IPS-20b (cell line): ENCODE measurements around the gene TNPO3.
"Not testable (repeated sequence)": the region's sequence is repeated elsewhere in the genome, so short reads cannot be mapped to it uniquely, and the experiment has no call there.

Experiments used
- H3K27ac ChIP-seq: one replicate; pipeline ENCODE4 v1.5.1; 2013; ENCODE audit warnings: low read length
- H3K27me3 ChIP-seq: 2 replicates; pipeline ENCODE4 v1.6.1; 2013; ENCODE audit warnings: mild to moderate bottlenecking, low read length, inconsistent platforms; ENCODE audit not compliant: insufficient read depth
- H3K36me3 ChIP-seq: 2 replicates; pipeline ENCODE4 v1.6.1; 2013; ENCODE audit warnings: low read depth, mild to moderate bottlenecking, inconsistent platforms, low read length, moderate library complexity; ENCODE audit not compliant: insufficient read depth
- H3K4me1 ChIP-seq: 2 replicates; pipeline ENCODE4 v1.6.1; 2013; ENCODE audit warnings: mild to moderate bottlenecking, control low read depth, inconsistent platforms, low read length, moderate library complexity; ENCODE audit not compliant: insufficient read depth
- H3K4me3 ChIP-seq: 2 replicates; pipeline ENCODE4 v1.5.1; 2013; ENCODE audit warnings: mild to moderate bottlenecking, low read length, inconsistent platforms
- H3K9ac ChIP-seq: 2 replicates; pipeline ENCODE4 v1.6.1; 2013; ENCODE audit warnings: low read depth, mild to moderate bottlenecking, inconsistent platforms, low read length, moderate library complexity
- H3K9me3 ChIP-seq: 2 replicates; pipeline ENCODE4 v1.6.1; 2013; ENCODE audit warnings: mild to moderate bottlenecking, low read depth, low read length, inconsistent platforms; ENCODE audit not compliant: insufficient read depth

The TNPO3 gene

DNA sequence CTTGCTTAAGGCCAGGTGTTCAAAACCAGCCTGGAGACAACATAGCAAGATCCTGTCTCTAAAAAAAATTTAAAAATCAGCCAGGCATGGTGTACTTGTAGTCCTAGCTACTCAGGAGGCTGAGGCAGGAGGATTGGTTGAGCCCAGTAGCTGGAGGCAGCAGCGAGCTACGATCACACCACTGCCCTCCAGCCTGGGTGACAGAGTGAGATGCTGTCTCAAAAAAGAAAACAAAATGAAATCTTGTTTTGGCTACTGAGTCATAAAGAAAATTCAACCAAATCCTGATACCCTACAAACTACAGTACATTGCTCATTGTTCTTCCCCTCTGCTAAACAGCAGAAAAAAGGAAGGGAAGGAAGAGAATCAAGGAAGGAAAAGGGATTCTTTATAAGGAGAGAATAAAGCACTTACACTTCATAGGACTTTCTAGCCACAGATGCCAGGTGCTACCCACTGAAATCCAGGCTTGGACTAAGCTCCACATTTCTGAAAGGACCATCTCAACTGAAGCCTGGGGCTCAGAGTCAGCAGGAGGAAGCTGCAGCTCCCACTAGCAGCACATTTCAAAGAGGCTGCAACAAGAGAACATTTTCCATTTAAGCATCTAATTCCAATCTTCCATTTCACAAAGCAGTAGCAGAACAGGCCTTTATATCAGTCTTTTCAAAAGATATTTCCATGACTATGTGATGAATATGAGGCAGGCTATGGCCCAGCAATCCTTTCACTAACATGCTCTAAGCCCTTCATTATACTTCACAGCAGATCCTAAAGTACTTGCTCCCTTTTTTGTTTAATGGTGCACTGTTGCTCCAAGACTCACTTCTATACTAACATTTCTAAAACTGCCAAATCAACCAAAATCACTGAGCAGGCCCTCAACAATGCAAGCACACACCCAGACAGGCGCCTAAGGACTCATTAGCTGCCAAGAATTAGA lies 13.5 kb downstream of the TNPO3 start:
- H3K36me3 ChIP-seq: peaks cover 27% of the 10 kb centered on the region
- peak overlapping the region; percentile 7; the same call in 1 of the 2 replicates for H3K4me3 ChIP-seq
- H3K9ac ChIP-seq: peak overlapping the region; percentile 46; the same call in 1 of the 2 replicates
- H3K4me1 ChIP-seq: peaks cover 29% of the 10 kb centered on the region; the same call in 1 of the 2 replicates
- peak overlapping the region; percentile 59 for H3K27ac ChIP-seq
- no peaks in the 10 kb centered on the region for H3K27me3 ChIP-seq
- no peaks in the 10 kb centered on the region for H3K9me3 ChIP-seq

DNA sequence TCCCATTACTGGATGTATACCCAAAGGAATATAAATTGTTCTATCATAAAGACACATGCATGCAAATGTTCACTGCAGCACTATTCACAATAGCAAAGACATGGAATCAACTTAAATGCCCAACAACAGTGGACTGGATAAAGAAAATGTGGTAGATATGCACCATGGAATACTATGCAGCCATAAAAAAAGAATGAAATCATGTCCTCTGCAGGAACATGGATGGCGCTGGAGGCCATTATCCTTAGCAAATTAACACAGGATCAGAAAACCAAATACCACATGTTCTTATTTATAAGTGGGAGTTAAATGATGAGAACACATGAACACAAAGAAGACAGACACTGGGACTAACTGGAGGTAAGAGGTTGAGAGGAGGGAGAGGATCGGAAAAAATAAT lies 16.4 kb downstream of the TNPO3 start:
- not testable (repeated sequence) for H3K9ac ChIP-seq

DNA sequence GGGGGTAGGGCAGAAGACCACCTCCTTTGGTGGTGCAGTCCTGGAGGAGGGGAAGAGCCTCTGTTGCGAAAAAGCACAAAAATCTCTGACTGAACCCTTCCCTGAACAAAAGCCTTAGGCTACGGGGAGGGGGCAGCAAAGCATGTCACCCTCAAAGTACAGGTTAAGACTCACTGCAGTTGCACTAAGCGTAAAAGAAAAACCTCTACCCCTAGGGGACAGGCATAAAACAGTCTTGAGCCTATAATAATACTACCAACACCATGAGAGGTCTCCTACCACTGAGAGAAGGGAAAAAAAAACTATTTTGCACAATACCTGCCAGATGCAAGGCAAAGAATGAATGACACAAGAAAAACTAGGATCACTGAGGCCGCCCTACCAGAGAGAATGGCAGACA lies 17.3 kb downstream of the TNPO3 start:
- Histone ChIP-seq H3K27ac (no peak overlapping the region), H3K36me3 (peaks cover 46% of the 10 kb centered on the region), H3K4me3 (peak overlapping the region; percentile 31; the same call in 1 of the 2 replicates), H3K27me3 (no peaks in the 10 kb centered on the region), H3K9ac (no peak overlapping the region; the same call in 1 of the 2 replicates), H3K9me3 (no peaks in the 10 kb centered on the region), H3K4me1 (peaks cover 29% of the 10 kb centered on the region; the same call in 1 of the 2 replicates)

More for the DNA sequence above, 16.4 kb downstream of the TNPO3 start:
- H3K27me3 ChIP-seq, H3K9me3 ChIP-seq, H3K27ac ChIP-seq, H3K4me3 ChIP-seq: not testable (repeated sequence)
- H3K4me1 ChIP-seq: peaks cover 29% of the 10 kb centered on the region; the same call in 1 of the 2 replicates
- H3K36me3 ChIP-seq: peaks cover 39% of the 10 kb centered on the region

DNA sequence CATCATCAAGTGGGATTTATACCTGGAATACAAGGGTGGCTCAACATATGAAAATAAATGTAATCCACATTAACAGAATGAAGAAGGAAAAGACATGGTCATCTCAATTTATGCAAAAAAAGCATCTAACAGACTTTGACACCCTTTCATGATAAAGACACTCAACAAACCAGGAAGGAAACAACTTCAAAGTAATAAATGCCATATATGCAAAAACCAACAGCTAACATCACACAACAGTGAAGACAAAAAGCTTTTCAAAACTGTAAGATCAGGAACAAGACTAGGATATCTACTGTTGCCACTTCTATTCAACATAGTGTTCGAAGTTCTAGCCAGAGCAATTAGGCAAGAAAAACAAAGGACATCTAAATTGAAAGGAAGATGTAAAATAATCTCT lies 22.9 kb downstream of the TNPO3 start:
- Histone ChIP-seq H3K4me3 (no peak overlapping the region), H3K36me3 (peaks cover 41% of the 10 kb centered on the region), H3K9ac (no peak overlapping the region), H3K4me1 (no peaks in the 10 kb centered on the region; the same call in 1 of the 2 replicates), H3K27me3 (no peaks in the 10 kb centered on the region), H3K9me3 (no peaks in the 10 kb centered on the region), H3K27ac (no peak overlapping the region)

DNA sequence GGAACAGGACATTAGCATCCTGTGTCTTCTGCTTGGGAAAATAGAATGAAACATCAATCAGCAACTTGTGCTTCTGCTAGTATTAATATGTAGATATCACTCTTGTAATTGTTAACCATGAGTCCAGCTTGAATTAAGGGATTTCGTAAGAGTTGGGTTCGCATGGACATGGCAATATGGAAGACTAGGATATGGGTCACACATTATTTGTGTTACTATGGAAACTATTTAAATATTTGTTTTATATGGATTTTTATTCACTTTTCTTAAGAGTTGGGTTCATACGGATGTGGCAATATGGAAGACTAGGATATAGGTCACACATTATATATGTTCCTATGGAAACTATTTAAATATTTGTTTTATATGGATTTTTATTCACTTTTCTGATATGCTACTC lies 24.5 kb downstream of the TNPO3 start:
- Histone ChIP-seq H3K4me3 (no peak overlapping the region), H3K4me1 (no peaks in the 10 kb centered on the region), H3K27ac (no peak overlapping the region), H3K36me3 (peaks cover 34% of the 10 kb centered on the region), H3K9ac (no peak overlapping the region), H3K9me3 (no peaks in the 10 kb centered on the region), H3K27me3 (no peaks in the 10 kb centered on the region)

DNA sequence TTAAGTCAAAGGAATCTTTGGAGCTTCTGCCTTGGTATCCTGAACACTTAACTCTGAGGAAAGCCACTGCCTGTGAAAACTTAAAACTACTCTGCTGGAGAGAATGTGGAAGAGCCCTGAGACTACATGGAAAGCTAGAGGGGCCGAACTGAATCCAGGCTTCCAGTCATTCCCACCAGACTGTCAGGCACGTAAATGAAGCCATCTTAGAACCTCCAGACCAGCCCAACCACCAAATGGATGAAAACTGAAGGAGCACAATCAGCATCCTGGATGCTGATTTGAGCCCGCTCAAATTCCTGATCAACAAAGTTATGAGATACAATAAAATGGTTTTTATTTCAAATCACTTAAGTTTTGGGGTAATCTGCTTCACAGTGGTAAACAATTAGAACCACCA lies 30.8 kb downstream of the TNPO3 start:
- no peak overlapping the region for H3K9ac ChIP-seq
- H3K9me3 ChIP-seq: no peaks in the 10 kb centered on the region
- no peak overlapping the region for H3K4me3 ChIP-seq
- H3K27me3 ChIP-seq: no peaks in the 10 kb centered on the region
- H3K27ac ChIP-seq: no peak overlapping the region
- peaks cover 8% of the 10 kb centered on the region for H3K4me1 ChIP-seq
- H3K36me3 ChIP-seq: peaks cover 12% of the 10 kb centered on the region; the same call in 1 of the 2 replicates

DNA sequence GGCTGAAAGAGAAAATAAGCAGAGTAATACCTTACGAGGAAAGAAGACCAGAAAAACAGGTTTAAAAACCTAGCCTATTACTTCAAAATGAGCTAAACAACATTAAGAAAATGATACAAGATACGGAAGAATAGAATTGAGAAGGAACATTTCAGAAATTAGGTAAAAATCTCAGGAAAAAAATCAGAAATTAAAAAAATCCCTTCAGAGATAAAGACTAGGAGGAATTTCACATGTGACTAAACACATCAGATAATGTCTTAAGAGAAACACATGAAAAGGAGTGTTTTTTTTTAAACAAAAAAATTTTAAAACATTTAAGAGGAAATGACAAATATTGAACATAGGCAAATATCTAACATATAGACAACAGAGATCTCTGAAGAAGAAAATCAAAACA lies 33.3 kb downstream of the TNPO3 start:
- Histone ChIP-seq H3K9me3 (no peaks in the 10 kb centered on the region), H3K4me1 (peaks cover 8% of the 10 kb centered on the region), H3K9ac (no peak overlapping the region), H3K27ac (no peak overlapping the region), H3K36me3 (peaks cover 17% of the 10 kb centered on the region; the same call in 1 of the 2 replicates), H3K27me3 (no peaks in the 10 kb centered on the region), H3K4me3 (no peak overlapping the region)

DNA sequence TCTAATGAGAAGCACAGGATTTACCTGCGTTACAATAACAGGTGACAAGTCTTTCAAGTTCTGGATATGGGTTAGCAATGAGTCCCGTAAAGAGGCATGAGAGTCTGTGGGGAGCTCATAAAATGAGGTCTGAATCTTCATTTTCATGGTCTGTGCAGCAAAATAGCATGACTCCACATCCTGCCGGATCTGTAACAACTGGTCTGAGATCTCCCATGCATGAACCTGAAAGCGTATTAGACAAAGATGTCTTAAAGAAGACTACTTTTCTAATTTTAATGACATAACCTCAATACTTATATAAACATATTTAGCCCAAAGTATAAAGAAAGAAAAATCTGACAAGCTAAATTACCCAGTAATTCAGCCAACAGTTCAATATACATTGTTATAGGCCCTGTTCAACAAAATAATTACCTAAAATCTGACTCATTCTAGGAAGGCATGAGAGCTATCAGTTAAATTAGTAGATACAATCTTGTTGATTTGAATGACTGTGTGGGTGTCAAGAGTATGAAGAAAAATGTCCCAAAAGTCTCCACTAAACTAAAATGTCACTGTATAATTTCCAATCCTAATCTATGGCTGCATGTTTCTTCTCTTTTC lies 36.9 kb downstream of the TNPO3 start:
- no peaks in the 10 kb centered on the region for H3K9me3 ChIP-seq

DNA sequence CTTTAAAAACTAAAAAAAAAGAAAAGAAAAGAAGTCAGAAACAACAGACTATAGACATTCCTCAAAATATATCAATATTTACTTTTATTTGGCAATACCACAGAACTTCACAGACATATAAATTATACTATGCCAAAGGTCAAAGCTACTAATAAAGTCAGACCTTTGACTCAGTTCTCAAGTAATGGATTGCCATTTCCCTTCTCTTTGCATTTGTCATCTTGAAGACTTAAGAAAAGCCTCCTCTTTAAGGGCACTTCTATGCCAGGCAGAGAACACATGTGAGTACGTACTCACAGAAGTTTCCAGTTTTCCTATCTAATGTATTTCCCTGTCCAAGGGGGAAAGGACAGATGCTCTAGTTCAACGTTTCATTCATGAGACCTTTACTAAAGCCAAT lies 37.6 kb downstream of the TNPO3 start:
- Histone ChIP-seq H3K4me3 (no peak overlapping the region), H3K36me3 (peaks cover 57% of the 10 kb centered on the region), H3K27ac (no peak overlapping the region), H3K27me3 (no peaks in the 10 kb centered on the region), H3K9ac (no peak overlapping the region), H3K4me1 (no peaks in the 10 kb centered on the region), H3K9me3 (no peaks in the 10 kb centered on the region)

More for the DNA sequence above, 36.9 kb downstream of the TNPO3 start:
- Histone ChIP-seq H3K36me3 (peaks cover 50% of the 10 kb centered on the region), H3K4me3 (no peak overlapping the region), H3K4me1 (no peaks in the 10 kb centered on the region), H3K9ac (no peak overlapping the region), H3K27me3 (no peaks in the 10 kb centered on the region), H3K27ac (no peak overlapping the region)

DNA sequence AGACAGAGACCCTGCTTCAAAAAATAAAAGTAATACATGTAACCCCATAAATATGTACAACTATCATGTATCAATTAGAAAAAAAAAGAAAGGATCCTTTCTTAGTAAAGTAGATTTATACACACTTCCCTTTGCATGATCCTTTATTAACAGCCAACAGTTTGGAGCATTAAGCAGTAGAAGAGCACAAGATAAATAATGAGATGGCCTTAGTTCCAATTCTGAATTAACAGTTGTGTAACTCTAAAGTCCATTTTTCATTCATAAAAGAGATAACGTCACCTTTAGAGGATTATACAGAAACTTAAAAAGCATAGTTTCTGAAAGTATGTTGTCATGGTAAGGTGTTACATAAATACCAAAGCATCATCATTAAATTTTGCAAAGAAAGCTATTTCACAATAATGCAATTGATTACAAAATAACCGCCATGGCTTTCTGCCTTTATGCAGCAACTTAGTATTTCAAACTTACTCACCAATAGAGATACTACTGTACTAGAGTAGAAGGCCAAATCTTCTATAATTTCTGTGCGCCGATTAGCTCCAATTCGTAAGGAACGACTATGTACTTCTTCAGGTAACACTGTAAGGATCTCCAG lies 40.3 kb downstream of the TNPO3 start:
- H3K4me1 ChIP-seq: no peaks in the 10 kb centered on the region
- H3K27me3 ChIP-seq: no peaks in the 10 kb centered on the region
- H3K36me3 ChIP-seq: peaks cover 75% of the 10 kb centered on the region

DNA sequence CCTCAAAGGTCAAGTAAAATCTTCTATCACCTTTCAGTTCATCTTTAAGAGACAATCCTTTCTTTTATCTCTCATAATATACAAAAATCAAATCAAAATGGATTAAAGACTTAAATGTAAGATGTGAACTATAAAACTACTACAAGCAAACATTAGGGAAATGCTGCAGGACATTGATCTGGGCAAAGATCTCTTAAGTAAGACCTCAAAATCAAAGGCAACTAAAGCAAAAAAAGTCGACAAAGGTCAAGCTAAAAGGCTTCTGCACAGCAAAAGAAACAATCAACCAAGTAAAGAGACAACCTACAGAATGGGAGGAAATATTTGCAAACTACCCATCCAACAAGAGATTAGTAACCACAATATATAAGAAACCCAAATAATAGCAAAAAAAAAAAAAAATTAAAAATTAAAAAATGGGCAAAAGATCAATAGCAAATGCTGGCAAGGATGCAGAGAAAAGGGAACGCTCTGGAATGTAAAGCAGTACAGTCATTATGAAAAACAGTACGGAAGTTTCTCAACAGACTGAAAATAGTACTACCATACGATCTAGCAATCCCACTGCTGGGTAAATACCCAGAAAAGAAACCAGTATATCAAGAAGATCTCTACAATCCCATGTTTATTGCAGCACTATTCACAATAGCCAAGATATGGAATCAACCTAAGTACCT lies 41.7 kb downstream of the TNPO3 start:
- Histone ChIP-seq H3K36me3 (peaks cover 86% of the 10 kb centered on the region), H3K4me1 (no peaks in the 10 kb centered on the region), H3K9me3 (no peaks in the 10 kb centered on the region), H3K4me3 (no peak overlapping the region), H3K27me3 (no peaks in the 10 kb centered on the region), H3K9ac (no peak overlapping the region), H3K27ac (no peak overlapping the region)

More for the DNA sequence above, 40.3 kb downstream of the TNPO3 start:
- no peak overlapping the region for H3K27ac ChIP-seq
- H3K4me3 ChIP-seq: no peak overlapping the region
- no peaks in the 10 kb centered on the region for H3K9me3 ChIP-seq
- no peak overlapping the region for H3K9ac ChIP-seq
